ENCODE results near the gene FIGN. TPM values are rescaled to one million over a fixed set of nuclear protein-coding genes. Genes with fewer than 3 reads are reported as not detected.

Gene FIGN, protein sequence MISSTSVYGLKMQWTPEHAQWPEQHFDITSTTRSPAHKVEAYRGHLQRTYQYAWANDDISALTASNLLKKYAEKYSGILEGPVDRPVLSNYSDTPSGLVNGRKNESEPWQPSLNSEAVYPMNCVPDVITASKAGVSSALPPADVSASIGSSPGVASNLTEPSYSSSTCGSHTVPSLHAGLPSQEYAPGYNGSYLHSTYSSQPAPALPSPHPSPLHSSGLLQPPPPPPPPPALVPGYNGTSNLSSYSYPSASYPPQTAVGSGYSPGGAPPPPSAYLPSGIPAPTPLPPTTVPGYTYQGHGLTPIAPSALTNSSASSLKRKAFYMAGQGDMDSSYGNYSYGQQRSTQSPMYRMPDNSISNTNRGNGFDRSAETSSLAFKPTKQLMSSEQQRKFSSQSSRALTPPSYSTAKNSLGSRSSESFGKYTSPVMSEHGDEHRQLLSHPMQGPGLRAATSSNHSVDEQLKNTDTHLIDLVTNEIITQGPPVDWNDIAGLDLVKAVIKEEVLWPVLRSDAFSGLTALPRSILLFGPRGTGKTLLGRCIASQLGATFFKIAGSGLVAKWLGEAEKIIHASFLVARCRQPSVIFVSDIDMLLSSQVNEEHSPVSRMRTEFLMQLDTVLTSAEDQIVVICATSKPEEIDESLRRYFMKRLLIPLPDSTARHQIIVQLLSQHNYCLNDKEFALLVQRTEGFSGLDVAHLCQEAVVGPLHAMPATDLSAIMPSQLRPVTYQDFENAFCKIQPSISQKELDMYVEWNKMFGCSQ
- polyA plus RNA-seq (0.71 and 1.0 TPM in 2 replicates), polyA minus RNA-seq (1.9 and 3.9 TPM in 2 replicates)

DNA sequence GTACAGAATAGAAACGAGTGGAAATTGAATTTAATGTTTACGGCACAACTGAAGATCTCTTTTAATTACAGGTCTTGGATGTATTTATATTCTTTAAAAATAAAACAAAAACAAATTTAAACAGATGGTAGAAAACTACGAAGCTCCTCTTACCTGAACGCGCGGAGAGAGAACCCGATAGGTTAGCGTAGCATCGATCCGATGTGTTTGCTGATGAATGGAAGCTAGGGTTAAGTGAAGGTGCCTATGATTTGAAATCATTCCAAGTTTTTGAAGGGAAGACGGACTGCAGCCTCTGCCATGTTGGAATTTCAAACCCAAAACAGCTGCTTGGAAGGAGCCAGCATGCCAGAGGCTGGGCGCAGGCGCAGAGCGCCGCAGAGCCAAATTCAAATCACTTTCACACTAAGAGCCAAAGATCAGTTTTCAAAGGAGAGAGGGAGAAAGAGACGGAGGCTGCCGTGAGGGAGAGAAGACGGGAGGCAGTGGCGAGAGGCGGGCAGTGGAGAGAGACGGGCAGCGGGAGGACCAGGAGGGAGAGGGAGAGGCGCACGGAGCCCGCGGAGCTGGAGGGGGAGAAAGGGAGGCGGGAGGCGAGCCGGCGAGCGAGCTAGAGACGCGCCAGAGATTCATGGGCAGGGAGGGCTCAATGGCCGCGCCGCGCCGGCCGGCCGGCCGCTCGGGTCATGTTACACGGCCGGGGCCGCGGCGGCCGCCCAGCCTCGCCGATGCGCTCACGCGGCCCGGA lies at the start of gene FIGN:
Gene FIGN (minus strand): TSS at position 324 of the 748 bp plus-strand sequence. CDS start 1,081 bp downstream, outside the sequence.
- Histone ChIP-seq H3K79me2 (replicated peaks; ENCODE audit: insufficient read depth, low read length) (peaks cover 30% of the 10 kb centered on the region), H3K9me3 (ENCODE audit: low read length) (no peaks in the 10 kb centered on the region), H3K4me3 (ENCODE audit: low read length) (peak within 1 kb of the TSS; percentile 77), H3K4me2 (ENCODE audit: low read length) (peak within 1 kb of the TSS; percentile 83), H3K9ac (ENCODE audit: low read length) (peak within 1 kb of the TSS; percentile 49), H3K36me3 (ENCODE audit: insufficient read depth, low read length) (no peaks in the 10 kb centered on the region), H3K27ac (ENCODE audit: low read length) (no peak within 1 kb of the TSS), H3K9me2 (ENCODE audit: insufficient read depth, low read length) (no peaks in the 10 kb centered on the region), H3K27me3 (ENCODE audit: insufficient read depth, low read depth, low read length) (peaks cover 12% of the 10 kb centered on the region), H2AFZ (ENCODE audit: low read depth, low read length) (peak within 1 kb of the TSS; percentile 58), H4K20me1 (ENCODE audit: insufficient read depth) (no peaks in the 10 kb centered on the region), H3F3A (ENCODE audit: insufficient read depth, low read length, poor library complexity, severe bottlenecking) (peaks cover 7% of the 10 kb centered on the region)
- TF ChIP-seq POLR2AphosphoS5 (IDR thresholded peaks at IDR 0.05): peak; percentile 9
- TF ChIP-seq TAF1 (IDR thresholded peaks at IDR 0.05; ENCODE audit: low read depth): no peak
- no peak for TF ChIP-seq EP300 (conservative IDR thresholded peaks at IDR 0.05; ENCODE audit: poor library complexity, severe bottlenecking)
- TF ChIP-seq, protein P1, sequence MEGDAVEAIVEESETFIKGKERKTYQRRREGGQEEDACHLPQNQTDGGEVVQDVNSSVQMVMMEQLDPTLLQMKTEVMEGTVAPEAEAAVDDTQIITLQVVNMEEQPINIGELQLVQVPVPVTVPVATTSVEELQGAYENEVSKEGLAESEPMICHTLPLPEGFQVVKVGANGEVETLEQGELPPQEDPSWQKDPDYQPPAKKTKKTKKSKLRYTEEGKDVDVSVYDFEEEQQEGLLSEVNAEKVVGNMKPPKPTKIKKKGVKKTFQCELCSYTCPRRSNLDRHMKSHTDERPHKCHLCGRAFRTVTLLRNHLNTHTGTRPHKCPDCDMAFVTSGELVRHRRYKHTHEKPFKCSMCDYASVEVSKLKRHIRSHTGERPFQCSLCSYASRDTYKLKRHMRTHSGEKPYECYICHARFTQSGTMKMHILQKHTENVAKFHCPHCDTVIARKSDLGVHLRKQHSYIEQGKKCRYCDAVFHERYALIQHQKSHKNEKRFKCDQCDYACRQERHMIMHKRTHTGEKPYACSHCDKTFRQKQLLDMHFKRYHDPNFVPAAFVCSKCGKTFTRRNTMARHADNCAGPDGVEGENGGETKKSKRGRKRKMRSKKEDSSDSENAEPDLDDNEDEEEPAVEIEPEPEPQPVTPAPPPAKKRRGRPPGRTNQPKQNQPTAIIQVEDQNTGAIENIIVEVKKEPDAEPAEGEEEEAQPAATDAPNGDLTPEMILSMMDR (IDR thresholded peaks at IDR 0.05; ENCODE audit: poor library complexity, severe bottlenecking): no peak
- no peak for TF ChIP-seq EZH2 (IDR thresholded peaks at IDR 0.05; ENCODE audit: borderline replicate concordance, insufficient read depth, low read length, poor library complexity, severe bottlenecking)
- peak; percentile 50 for TF ChIP-seq SMC3 (conservative IDR thresholded peaks at IDR 0.05; ENCODE audit: poor library complexity)
- TF ChIP-seq, protein P2, sequence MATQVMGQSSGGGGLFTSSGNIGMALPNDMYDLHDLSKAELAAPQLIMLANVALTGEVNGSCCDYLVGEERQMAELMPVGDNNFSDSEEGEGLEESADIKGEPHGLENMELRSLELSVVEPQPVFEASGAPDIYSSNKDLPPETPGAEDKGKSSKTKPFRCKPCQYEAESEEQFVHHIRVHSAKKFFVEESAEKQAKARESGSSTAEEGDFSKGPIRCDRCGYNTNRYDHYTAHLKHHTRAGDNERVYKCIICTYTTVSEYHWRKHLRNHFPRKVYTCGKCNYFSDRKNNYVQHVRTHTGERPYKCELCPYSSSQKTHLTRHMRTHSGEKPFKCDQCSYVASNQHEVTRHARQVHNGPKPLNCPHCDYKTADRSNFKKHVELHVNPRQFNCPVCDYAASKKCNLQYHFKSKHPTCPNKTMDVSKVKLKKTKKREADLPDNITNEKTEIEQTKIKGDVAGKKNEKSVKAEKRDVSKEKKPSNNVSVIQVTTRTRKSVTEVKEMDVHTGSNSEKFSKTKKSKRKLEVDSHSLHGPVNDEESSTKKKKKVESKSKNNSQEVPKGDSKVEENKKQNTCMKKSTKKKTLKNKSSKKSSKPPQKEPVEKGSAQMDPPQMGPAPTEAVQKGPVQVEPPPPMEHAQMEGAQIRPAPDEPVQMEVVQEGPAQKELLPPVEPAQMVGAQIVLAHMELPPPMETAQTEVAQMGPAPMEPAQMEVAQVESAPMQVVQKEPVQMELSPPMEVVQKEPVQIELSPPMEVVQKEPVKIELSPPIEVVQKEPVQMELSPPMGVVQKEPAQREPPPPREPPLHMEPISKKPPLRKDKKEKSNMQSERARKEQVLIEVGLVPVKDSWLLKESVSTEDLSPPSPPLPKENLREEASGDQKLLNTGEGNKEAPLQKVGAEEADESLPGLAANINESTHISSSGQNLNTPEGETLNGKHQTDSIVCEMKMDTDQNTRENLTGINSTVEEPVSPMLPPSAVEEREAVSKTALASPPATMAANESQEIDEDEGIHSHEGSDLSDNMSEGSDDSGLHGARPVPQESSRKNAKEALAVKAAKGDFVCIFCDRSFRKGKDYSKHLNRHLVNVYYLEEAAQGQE (IDR thresholded peaks at IDR 0.05; ENCODE audit: borderline replicate concordance): no peak
- peak; percentile 78 for TF ChIP-seq MXI1 (conservative IDR thresholded peaks at IDR 0.05; ENCODE audit: poor library complexity, severe bottlenecking)
- TF ChIP-seq RAD21 (conservative IDR thresholded peaks at IDR 0.05): peak; percentile 53

DNA sequence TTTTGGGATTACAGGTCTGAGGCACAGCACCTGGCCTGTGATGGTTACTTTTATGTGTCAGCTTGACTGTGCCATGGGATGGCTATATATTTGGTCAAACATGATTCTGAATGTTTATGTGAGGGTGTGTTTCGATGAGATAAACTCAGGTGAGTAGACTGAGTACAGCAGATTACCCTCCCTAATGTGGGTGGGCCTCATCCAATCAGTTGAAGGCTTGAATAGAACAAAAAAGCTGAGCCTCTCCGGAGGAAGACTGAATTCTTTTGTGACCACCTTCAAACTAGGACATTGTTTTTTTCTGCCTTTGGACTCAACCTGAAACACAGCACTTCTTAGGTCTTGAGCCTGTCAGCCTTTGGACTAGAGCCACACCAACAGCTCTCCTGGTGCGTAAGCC lies 49.4 kb upstream of the FIGN start:
- no peak for TF ChIP-seq MXI1 (conservative IDR thresholded peaks at IDR 0.05; ENCODE audit: poor library complexity, severe bottlenecking)
- TF ChIP-seq, protein P1 (IDR thresholded peaks at IDR 0.05; ENCODE audit: poor library complexity, severe bottlenecking): no peak
- TF ChIP-seq, protein P2 (IDR thresholded peaks at IDR 0.05; ENCODE audit: borderline replicate concordance): no peak
- TF ChIP-seq POLR2AphosphoS5 (IDR thresholded peaks at IDR 0.05): no peak
- no peak for TF ChIP-seq RAD21 (conservative IDR thresholded peaks at IDR 0.05)
- TF ChIP-seq TAF1 (IDR thresholded peaks at IDR 0.05; ENCODE audit: low read depth): no peak
- no peak for TF ChIP-seq SMC3 (conservative IDR thresholded peaks at IDR 0.05; ENCODE audit: poor library complexity)
- no peak for TF ChIP-seq EZH2 (IDR thresholded peaks at IDR 0.05; ENCODE audit: borderline replicate concordance, insufficient read depth, low read length, poor library complexity, severe bottlenecking)
- TF ChIP-seq EP300 (conservative IDR thresholded peaks at IDR 0.05; ENCODE audit: poor library complexity, severe bottlenecking): no peak
- Histone ChIP-seq H3K36me3 (ENCODE audit: insufficient read depth, low read length) (no peaks in the 10 kb centered on the region), H2AFZ (ENCODE audit: low read depth, low read length) (no peak overlapping the region), H3K4me3 (ENCODE audit: low read length) (no peak overlapping the region), H3K9me3 (ENCODE audit: low read length) (no peaks in the 10 kb centered on the region), H3K27ac (ENCODE audit: low read length) (no peak overlapping the region), H3K79me2 (replicated peaks; ENCODE audit: insufficient read depth, low read length) (no peaks in the 10 kb centered on the region), H3K27me3 (ENCODE audit: insufficient read depth, low read depth, low read length) (no peaks in the 10 kb centered on the region), H3K9me2 (ENCODE audit: insufficient read depth, low read length) (no peaks in the 10 kb centered on the region), H3K4me2 (ENCODE audit: low read length) (no peak overlapping the region), H3K9ac (ENCODE audit: low read length) (no peak overlapping the region), H3F3A (ENCODE audit: insufficient read depth, low read length, poor library complexity, severe bottlenecking) (no peaks in the 10 kb centered on the region), H4K20me1 (ENCODE audit: insufficient read depth) (no peaks in the 10 kb centered on the region)
